HG03280 (cell line): ENCODE measurements around the gene SATB2.

Experiments used
- ATAC-seq: cut with Tn5 transposase; IDR thresholded peaks from one replicate; pipeline ENCODE4 v1.9.1; 2021; ENCODE audit warnings: mild to moderate bottlenecking, moderate library complexity; ENCODE audit not compliant: unreplicated experiment

Gene SATB2

GRCh38 chr2:199452991-199453379 is 4.8 kb downstream of the SATB2 start:
- ATAC-seq, result no peak

GRCh38 chr2:199452260-199452990 is 5.3 kb downstream of the SATB2 start:
- no peak for ATAC-seq

GRCh38 chr2:199449956-199450355 is 7.8 kb downstream of the SATB2 start:
- no peak for ATAC-seq

GRCh38 chr2:199449455-199449854 is 8.3 kb downstream of the SATB2 start:
- no peak for ATAC-seq

- no peak for ATAC-seq
These were observed 10.7 kb downstream of the SATB2 start for GRCh38 chr2:199446996-199447576.

GRCh38 chr2:199444749-199445148 is 13.0 kb downstream of the SATB2 start:
- no peak for ATAC-seq

- no peak for ATAC-seq
These were observed 14.1 kb downstream of the SATB2 start for GRCh38 chr2:199443589-199444130.

- ATAC-seq, result no peak
These were observed 15.6 kb downstream of the SATB2 start for GRCh38 chr2:199442173-199442572.

- ATAC-seq, result no peak
These were observed 16.0 kb downstream of the SATB2 start for GRCh38 chr2:199441759-199442158.

GRCh38 chr2:199440118-199440517 is 17.6 kb downstream of the SATB2 start:
- ATAC-seq, result no peak

GRCh38 chr2:199439542-199439941 is 18.2 kb downstream of the SATB2 start:
- no peak for ATAC-seq

- no peak for ATAC-seq
These were observed 18.7 kb downstream of the SATB2 start for GRCh38 chr2:199439066-199439465.

GRCh38 chr2:199434555-199434954 is 23.2 kb downstream of the SATB2 start:
- ATAC-seq, result no peak

GRCh38 chr2:199433204-199433832 is 24.4 kb downstream of the SATB2 start:
- no peak for ATAC-seq

GRCh38 chr2:199431746-199432213 is 26.0 kb downstream of the SATB2 start:
- no peak for ATAC-seq

GRCh38 chr2:199430214-199430613 is 27.5 kb downstream of the SATB2 start:
- ATAC-seq, result no peak

GRCh38 chr2:199428291-199428690 is 29.4 kb downstream of the SATB2 start:
- no peak for ATAC-seq

GRCh38 chr2:199424160-199424559 is 33.6 kb downstream of the SATB2 start:
- ATAC-seq, result no peak

- no peak for ATAC-seq
These were observed 38.3 kb downstream of the SATB2 start for GRCh38 chr2:199419428-199419827.

- no peak for ATAC-seq
These were observed 43.3 kb downstream of the SATB2 start for GRCh38 chr2:199414465-199414864.

- no peak for ATAC-seq
These were observed 43.7 kb downstream of the SATB2 start for GRCh38 chr2:199414001-199414400.
